Activated CD4-positive, alpha-beta T cell treated with anti-CD3 and anti-CD28 coated beads for 48 hours (primary cell): Measurements from ENCODE around the gene CABP2.
"Not testable (repeated sequence)": the region's sequence is repeated elsewhere in the genome, so short reads cannot be mapped to it uniquely, and the experiment has no call there.

Source experiments
- DNase-seq: peaks from one replicate; pipeline ENCODE4 v3.0.0-alpha.2; 2020

The CABP2 gene

DNA sequence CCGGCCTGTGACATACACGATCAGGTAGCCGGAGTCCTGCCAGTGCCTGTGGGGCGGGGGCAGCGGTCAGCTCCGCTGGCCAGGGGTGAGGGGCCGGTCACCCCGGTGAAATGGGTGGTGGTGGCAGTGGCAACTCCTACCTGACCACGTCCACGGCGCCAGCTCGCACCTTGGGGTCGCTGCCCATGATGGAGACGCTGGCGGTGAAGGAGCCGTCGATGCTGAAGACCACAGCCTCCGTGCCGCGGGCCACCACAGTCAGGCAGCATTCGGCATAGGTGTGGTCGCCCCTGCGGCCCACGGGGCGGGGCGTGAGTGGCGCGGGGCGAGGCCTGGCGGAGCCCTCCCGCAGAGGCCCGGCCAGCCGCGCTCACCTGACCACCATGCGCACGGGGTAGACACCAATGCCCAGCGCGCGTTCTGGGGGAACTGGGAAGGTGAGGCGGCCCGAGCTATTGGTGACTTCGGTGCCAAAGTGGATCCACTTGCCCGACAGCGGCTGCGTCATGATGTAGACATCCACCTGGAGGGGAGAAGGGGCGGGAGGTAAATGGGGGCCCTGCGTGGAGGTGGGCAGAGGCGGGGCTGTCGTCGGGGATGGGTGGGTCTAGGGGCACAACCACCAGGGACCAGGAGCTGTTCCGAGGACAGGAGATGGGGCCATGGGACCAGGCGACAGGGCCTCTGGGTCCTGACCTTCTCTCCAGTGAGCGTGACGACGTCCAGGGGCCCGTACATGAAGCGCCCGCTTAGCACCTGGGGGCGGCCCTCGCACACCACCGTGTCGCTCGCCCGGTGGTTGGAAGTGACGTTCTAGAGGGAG, 29.5 kb downstream of the CABP2 start:
- no peak for DNase-seq

DNA sequence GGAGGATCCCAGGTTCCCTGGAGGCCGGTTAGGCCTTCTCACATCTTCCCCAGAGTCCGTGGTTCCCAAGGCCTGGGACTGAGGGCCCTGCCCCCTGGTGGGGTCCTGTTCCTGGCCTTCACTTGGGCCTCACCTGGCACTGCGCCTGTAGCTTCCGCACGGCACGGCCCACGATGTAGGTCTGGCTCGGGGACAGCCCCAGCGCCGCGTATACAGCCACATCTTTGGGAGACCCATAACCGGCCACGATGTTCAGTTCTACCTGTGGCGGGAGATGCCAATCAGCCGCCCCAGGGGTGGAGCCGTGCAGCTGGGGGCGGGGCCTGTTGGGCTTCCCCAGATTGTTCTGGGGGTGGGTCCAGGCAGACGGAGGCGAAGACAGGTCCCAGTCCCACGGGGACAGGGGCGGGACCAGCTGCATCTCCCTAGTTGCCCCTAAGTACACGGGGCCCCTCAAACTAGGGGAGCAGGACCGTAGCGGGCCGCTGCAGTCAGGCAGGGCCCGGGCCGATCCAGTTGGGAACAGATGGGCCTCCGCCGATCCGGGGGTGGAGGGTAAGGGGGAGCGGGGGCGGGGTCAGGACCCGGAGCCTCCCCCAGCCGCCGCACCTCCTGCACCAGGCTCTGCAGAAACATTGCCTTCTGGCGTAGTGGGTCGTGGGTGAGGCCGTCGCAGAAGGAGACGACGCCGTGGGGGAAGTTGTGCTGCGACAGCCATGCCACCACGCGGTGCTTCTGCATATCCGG, 30.3 kb downstream of the CABP2 start:
- DNase-seq, result peak; percentile 58

DNA sequence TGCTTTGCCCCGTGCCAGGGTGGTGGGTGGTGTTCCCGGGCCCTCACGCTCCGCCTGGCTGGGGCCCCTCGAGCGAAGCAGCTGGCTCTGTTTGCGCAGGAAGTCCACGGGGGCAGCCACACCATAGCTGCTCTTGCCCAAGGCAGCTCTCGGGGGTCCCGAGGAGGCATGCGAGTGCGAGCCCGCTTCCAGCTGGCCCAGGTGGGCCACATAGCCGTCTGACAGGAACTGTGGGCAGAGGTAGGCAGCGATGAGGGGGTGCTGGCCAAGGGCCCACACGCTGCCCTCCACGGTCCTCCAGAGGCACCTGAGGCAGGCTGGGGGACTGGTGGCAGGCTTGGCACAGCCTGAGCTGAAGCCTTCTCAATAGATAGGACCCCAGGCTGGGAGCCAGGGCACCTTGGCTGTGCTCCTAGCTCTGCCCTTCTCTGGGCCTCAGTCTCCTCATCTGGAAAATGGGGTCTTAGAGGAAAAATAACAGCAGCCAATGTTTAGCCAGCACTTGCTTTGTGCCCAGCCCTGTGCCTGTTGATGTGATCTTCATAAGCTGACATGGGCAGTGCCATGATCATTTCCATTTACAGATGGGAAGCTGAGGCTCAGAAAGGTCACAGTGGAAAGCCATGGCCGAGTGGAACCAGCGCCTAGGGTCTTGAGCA, 31.0 kb downstream of the CABP2 start:
- DNase-seq, result no peak

DNA sequence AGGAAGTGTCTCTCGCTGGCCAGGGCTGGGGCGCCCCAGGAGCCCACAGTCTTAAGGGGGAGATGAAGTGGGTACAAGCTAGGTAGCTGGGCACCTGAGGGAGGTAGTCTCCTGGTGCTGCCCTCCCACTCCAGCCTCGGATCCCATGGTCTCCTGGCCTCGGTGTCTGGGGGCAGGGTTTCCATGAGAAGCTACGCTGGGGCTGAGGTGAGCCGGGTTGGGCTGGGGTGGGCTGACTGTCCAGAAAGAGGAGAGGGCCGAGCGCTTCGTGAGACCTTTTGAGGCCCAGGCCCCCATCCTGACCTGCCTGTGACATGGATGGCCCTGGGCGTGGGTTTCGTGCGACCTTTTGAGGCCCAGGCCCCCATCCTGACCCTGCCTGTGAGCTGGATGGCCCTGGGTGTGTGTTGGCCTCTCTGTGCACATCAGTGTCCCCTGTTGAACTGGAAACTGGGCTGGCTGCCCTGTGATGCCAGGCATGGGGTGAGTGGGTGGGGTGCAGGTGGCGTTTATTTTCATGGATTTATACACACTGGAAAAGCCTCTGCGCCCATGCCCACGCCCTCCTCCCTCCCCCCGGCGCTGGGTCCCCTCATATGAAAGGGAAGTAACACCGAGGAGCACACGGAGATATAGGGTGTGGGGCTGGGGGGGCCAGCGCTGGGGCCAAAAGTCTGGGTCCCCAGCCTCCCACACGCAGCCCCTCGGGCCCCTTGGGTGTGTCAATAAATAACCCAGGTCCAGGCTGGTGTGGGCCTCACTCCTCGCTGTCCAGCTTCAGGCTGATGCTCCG, 31.8 kb downstream of the CABP2 start:
- DNase-seq, result no peak

DNA sequence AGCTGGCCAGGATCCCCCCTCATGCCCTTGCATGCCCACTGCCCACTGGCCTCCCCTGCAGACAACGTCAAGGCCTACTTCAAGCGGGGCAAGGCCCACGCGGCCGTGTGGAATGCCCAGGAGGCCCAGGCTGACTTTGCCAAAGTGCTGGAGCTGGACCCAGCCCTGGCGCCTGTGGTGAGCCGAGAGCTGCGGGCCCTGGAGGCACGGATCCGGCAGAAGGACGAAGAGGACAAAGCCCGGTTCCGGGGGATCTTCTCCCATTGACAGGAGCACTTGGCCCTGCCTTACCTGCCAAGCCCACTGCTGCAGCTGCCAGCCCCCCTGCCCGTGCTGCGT, 32.5 kb downstream of the CABP2 start:
- DNase-seq, result no peak

- DNase-seq, result no peak
These were observed 33.1 kb downstream of the CABP2 start for GRCh38 chr11:67489885-67490726.

- DNase-seq, result no peak
These were observed 33.9 kb downstream of the CABP2 start for GRCh38 chr11:67489203-67489884.

DNA sequence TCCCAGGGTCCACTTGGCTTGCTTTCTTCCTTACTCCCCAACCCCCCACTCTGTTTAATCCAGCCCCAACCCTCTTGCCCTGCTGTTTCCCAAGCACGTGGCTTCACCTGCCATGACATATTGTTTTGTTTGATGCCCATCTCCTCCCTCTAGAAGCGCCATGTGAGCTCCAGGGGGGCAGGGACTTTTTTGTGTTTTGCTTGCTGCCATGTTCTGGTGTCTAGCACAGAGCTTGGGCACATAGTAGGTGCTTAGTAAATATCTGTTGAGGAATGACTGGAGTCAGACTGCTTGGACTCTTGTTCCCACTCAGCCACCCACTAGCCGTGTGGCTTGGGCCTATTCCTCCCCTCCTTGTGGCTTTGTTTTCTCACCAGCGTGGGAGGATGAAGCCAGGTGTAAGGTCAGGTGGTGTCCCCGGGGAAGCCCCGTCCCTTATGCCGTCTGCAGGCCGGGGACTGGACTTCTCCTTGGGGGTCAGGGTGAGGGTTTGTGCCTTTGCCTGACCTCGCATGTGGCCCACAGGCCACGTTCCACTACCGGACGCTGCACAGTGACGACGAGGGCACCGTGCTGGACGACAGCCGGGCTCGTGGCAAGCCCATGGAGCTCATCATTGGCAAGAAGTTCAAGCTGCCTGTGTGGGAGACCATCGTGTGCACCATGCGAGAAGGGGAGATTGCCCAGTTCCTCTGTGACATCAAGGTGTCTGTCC, 36.6 kb downstream of the CABP2 start:
- peak; percentile 66 for DNase-seq

DNA sequence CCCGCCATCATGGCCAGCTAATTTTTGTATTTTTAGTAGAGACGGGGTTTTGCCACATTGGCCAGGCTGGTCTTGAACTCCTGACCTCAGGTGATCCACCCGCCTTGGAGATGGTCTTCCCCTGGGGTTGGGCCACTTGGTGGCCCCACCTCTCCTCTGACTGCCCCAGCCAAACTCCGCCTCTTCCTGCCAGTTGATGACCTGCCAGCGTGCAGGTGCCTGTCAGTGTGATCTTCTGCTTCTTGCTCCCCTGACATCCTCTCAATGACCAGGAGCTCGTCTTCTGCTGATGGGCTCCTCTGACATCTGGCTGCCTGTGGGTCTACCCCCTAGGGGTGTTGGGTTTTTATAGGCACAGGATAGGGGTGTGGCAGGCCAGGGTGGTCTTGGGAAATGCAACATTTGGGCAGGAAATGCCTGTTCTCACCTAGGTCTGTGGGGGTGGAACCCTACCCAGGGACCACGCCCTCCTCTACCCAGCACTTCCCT, 37.3 kb downstream of the CABP2 start:
- DNase-seq, result peak; percentile 81

DNA sequence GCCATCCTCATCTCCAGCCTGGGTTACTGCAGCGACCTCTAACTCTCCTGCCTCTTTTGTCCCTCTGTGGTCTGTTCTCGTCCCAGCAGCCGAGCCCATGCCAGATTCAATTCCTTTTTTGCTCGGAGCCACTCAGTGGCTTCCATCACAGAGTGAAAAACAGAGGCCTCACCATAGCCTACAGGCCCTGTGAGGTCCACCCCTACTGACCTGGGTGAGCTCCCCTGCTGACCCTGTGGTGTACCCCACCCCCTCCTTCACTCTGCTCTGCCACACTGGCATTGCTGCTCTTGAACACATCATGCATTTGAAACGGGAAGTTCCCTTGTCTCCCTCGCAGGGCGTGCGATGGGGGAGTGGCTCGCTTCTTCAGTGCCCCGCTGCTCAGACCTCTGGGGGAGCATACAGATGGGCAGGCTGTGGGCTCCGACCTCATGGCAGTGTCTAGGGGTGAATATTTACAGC, 38.4 kb downstream of the CABP2 start:
- peak; percentile 84 for DNase-seq

DNA sequence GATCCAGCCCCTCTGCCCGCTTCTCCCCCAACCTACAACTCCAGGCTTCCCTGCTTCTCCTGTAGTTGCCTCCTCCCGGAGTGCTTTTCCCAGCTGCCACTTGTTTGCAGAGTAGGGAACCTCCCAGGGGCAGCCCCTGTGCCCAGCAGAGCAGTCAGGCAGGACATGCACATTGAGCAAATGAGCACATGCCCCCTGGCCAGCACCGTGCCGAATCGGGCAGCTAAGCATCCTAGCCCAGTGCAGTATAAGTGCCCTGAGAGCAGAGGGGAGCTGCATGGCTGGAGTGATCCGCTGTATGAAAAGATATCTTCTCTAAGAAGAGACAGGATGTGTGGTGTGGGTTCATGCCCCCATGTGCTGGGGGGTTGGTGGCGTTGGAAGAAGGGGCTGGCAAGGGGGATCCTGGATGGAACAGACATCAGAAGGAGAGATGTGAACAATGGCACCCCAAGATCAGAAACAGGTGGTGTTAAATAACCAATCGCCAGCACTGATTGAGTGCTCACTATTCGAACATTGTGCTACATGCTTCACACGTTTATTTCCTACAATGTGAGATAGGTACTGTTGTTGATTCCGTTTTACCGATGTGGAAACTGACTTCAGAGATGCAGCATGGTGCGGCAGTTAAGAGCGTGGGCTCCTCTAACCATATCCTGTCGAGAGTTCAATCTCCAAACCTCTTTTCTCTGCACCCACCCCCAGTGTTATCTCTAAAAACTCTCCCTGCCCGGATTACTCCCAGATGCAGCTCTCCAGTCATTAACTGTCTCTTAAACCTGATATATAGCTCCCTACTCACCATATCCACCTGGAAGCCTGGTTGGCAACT, 39.2 kb downstream of the CABP2 start:
- peak; percentile 60 for DNase-seq

- DNase-seq, result peak; percentile 98
These were observed 40.1 kb downstream of the CABP2 start, which contains the start of gene AIP for GRCh38 chr11:67482827-67483798. TSS of gene AIP (plus strand) at chr11:67483026. CDS start at chr11:67483159, 133 bp downstream.

DNA sequence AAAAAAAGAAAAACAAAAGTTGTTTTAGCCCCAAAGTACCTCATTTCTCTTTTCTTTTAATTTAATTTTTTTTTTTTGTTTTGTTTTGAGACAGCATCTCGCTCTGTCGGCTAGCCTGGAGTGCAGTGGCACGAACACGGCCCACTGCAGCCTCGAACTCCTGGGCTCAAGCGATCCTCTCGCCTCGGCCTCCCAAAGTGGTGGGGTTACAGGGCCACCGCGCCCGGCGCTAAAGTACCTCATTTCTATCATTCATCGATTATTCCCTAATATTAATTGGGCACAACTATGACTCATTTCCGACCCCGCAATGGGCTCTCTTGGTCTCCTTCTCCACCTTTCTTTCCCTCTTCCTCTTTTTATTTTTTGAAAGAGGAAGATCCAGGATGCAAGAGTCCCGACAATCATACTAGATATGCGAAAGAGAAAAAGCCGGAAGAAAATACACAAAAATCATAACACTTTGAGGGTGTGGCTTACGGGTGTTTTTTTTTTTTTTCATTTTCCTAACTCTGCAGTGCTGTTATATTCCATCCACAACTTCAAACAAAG, 40.9 kb downstream of the CABP2 start:
- DNase-seq, result no peak

GRCh38 chr11:67477344-67478050, 45.7 kb downstream of the CABP2 start:
- DNase-seq, result not testable (repeated sequence)

GRCh38 chr11:67476692-67477091, 46.6 kb downstream of the CABP2 start:
- not testable (repeated sequence) for DNase-seq

- DNase-seq, result no peak
These were observed 50.4 kb downstream of the CABP2 start for GRCh38 chr11:67472882-67473281.
